EH (cell line): ENCODE results near the gene HDAC7.
"Not testable (repeated sequence)": the region's sequence is repeated elsewhere in the genome, so short reads cannot be mapped to it uniquely, and the experiment has no call there.

Experiments used
- DNase-seq: peaks from one replicate; pipeline ENCODE4 v3.0.0-alpha.2; 2015; ENCODE audit warnings: low read depth

HDAC7 gene

DNA sequence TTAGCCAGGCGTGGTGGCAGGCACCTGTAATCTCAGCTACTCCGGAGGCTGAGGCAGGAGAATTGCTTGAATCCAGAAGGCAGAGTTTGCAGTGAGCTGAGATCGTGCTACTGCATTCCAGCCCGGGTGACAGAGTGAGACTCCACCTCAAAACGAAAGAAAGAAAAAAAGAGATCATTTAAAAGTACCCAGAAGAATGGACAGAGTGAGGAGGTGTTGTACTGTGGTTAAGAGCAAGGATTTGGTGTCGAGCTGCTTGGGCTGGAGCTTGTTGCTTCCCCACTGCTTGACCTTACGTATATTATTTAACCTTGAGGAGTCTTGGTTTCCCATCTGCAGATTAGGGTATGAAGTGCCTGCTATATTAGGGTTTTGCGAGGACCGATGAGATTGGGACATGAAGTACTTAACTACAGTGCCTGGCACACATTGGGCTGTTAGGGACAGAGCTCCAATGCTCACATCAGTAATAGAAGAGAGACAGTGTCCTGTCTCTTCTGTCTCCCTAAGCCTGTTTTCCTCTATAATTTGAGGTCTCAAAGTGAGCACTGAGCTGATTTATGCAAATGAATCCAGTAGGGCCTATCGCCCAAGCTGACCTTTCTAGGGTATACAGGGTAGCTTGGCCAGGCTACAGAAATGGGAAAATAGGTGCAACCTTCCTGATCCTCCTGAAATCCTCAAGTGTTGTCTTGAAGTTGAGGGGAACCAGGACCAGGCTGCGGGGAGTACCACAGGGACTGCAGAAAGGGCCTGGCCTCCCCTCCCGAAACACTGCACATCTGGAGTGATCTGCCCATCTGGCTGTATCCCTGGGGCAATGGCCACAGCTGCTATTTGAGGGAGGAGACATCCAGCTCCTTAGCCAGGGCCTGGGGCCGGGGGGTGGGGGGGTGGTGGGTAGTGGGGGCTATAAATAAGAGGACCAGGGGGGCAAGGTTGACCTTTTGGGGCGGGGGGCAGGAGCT is 8.6 kb upstream of the HDAC7 start:
- DNase-seq: peak; percentile 47

GRCh38 chr12:47825173-47825639 is 5.5 kb upstream of the HDAC7 start:
- DNase-seq: no peak

- no peak for DNase-seq
Observed at GRCh38 chr12:47824635-47825034, 4.9 kb upstream of the HDAC7 start.

DNA sequence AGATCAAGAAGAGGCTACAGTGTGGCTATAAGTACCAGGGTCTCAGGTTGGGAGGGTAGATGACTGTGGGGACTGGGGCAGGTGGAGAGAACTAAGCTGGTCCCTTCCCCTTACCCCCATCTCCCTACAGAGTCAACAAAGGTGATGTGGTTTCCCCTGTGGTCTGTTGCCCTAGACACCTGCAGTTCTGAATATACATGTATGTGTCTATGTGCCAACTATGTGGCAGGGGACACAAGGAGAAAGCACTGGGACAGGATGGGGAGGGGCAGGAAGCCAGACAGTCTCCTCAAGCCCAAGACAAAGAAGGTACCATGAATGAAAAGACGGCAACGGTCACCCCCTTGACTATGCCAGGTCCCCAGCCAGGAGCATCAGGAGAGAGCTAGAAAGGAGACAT is 4.5 kb upstream of the HDAC7 start:
- DNase-seq: no peak

DNA sequence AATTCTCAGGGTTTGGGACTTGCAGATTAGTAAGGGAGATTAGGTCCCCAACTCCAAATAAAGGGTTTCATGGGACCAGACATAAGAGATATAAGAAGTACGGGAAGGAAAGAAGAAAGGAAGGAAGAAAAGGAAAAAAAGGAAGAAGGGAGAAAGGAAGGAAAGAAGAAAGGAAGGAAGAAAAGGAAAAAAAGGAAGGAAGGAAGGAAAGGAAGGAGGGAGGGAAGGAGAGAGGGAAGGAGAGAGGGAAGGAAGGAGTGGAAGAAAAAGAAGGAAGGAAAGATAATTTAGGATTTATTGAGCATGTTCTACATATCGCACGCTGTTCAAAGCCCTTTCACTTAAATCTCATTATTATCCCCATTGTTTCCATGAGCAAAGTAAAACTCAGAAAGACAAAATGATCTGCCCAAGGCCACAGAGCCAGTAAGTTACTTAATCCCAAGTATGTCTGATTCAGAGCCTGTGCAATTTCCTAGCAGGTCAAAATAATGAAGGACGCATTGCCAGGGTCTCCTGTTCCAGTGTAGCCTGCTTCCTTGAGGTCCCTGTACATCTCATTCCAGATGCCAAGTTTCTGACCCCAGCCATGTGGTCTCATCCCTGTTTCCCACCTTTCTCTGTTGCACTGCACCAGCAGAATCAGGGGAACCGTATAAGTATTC is 3.9 kb upstream of the HDAC7 start:
- no peak for DNase-seq

DNA sequence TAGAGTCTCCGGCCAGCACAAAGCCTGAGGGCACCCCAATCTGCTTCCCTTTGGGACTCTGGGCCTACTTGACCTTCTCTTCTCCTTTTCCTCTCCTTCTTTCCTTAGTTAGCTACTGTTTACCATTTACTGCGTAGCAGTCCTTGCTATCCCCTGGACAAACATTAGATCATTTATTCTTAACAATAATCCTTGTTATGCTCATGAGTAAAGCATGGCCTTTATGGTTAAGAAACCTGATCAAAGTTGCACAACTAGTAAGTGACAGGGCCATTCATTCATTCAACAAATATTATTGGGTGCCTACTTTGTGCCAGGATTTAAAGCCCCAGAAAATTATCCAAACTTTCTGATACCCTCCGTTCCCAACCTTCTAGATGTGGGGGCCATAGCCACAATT is 3.2 kb upstream of the HDAC7 start:
- DNase-seq: no peak

DNA sequence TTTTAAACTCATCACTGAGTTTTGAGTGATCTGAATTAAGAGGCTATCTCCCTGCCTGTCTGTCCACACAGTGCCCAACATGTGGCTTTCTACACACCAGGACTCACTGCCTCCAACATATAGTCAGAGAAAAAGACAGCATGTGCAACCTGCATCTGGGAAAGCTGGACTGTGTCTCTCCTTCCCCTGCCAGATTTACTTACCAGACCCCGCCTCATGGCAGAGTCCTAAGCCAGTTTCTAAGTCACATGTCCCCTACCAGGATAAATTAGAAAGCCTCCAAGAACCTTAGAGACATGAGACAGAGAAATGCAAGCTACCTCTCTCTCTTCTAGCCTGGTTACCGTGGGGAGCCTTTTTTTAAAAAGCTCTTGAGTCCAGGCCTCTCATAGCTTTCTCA is 2.7 kb upstream of the HDAC7 start:
- DNase-seq: no peak

DNA sequence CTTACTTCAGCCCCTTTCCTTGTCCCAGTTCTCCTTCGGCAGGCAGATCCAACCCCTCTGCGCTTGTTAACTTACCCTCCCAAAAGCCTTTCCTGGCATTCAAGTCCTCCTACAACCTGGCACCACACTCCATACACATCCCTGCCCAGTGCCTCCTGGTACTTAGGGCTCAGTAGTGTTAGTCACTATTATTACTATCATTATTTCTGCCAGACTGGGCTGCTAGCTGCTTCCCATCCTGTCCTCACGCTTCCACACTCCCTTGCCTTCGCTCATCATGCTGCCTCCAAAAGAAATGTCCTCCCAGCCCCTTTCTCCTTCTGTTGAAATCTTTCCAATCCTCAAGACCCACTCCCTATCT is 1.6 kb upstream of the HDAC7 start:
- DNase-seq: peak; percentile 57

DNA sequence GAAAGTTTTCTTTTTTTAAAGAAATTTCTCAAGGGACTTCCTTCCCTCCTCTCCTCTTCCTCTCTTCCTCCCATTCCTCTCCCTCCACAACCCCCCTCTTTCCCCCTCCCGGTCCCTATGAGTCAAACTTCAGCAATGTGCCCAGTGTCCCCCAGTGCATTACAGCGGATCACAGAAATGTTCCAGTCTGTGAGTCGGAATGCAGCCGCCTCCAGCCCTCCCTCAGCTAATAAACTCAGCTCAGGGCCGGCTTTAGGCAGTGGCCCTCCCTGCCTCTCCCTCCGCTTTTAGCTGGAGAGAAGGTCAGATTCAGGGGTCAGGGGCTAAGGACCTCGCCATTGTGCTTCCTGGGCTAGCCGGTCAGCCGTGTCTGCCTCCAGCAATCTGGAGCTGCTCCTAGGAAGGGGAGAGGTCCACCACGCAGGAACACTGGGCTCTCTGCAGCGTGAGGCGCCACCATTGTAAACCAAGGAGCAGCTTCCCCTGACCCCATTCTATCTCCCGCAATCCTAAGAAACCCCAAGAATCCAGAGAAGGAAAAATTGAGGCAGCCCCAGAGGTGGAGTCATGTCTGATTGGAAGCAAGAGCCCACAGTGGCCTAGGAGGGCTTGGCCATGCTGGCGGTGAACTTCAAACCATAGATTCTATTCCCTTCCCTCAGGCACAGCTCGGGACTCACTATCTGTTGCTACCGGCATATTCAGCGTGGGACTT is 1.1 kb upstream of the HDAC7 start:
- peak; percentile 99 for DNase-seq

DNA sequence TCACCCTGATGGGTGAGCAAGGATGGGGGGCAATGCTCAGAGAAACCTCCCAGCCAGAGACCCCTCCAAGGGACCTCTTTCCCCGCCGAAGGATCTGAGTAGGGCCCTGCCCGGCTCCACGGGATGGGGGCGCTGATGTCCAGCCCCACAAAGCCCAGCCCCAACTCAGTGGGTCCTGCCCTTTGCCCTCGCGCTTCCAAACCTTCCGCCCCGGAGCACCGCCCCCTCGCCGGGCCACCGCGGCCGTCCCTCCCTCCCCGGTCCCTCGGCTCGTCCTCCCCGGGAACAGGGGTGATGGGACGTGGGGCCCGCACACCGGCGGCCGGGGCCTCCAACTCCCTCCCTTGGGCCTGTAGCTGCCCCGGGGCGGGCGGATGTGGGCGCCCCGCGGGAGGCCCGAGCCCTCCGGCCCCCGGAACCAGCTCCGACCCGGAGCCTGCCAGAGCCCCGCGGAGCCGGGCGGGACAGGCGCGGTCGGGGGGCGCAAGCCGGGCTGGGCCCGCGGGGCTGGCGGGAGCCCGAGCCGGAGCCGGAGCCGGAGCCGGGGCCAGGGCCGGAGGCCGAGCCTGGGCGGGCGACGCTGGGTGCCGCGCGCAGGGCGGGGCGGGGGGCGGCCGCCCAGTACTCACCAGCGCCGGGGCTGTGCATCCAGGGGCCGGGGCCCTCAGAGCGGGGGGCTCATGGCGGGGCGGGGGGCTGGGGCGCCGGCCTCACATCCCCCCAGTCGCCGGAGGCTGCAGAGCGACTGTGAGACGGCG is 386 bp downstream of the HDAC7 start:
- peak; percentile 46 for DNase-seq

- DNase-seq: peak; percentile 61
Observed at GRCh38 chr12:47818467-47819137, 1.1 kb downstream of the HDAC7 start.

- DNase-seq: no peak
Observed at GRCh38 chr12:47818007-47818376, 1.7 kb downstream of the HDAC7 start.

- DNase-seq: peak; percentile 53
Observed at GRCh38 chr12:47817272-47818006, 2.3 kb downstream of the HDAC7 start.

DNA sequence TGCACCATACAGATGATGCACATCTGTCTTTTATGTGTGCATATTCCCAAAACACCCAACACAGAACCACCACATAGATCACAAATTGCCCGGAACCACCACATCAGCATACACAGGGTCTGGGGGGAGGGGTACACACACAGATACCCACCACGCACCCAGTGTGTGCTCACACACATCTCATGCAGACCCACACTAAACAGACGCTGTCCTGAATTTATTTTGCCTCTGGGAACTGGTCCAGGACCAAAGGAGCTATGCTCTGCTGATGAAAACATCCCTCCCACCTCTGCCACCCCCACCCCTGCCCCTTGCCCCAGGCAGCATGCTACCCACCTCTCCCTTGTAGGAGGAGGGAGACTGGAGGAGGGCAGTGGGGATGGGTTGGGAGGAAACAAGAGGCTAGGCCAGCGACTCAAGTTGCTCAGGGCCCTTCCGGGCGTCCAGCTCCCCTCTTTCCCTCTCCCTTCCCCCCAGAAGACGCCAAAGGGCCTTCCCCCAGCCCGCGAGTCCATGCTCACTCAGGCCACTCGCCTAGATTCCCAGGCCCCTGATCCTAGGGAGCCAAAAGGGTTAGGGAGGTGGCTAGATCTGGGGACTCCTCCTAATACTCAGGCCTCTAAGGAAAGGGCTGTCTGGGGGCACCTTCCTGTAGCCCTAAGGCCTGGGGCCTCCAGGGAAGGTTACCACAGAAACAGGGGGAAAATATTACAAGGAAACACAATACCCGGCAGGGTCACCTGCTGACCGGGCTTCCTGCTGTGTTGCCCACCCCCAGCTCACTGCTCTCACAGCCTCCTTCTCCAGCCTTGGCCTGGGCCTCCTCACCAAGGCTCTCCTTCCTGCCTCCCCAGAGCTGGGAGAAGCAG is 3.1 kb downstream of the HDAC7 start:
- DNase-seq: peak; percentile 49

DNA sequence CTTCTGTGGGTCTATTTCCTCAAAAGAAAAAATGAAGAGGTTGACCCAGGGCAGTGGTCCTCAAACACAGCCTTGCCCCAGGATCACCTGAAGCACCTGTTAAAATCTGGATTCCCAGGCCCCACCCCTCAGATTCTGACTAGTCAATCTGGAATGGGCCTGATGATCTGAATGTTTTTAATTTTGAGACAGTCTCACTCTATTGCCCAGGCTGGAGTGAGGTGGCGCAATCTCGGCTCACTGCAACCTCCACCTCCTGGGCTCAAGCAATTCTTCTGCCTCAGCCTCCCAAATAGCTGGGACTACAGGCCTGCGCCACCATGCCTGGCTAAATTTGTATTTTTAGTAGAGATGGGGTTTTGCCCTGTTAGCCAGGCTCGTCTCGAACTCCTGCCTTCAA is 4.3 kb downstream of the HDAC7 start:
- DNase-seq: not testable (repeated sequence)

DNA sequence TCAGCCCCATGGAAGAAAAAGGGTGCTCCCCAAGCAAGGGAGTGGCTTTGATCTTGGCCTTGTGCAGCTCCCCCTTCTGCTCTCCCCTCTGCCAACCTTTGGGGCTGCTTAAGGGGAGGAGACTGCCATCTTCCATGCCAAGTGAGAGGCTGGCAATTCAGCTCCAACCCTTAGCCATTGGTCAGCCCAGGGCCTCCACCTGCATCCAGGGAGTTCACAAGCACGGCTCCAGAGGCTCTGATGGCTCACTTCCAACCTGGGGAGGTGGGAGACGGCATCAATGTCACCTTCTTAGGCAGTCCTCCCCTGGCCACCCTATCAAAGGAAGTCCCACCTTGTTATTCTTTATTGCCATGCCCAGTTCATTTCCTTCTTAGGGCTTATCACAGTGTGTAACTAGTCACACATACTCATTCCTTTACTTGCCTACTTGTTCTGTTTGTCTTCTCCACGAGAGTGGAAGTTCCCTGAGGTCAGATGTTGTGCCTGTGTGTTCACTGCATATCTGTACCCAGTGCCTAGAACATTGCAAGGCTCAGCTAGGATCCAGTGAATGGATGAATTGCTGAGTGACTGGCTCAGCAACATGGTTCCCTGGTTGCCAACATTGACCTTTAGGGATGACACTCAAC is 5.0 kb downstream of the HDAC7 start:
- no peak for DNase-seq

DNA sequence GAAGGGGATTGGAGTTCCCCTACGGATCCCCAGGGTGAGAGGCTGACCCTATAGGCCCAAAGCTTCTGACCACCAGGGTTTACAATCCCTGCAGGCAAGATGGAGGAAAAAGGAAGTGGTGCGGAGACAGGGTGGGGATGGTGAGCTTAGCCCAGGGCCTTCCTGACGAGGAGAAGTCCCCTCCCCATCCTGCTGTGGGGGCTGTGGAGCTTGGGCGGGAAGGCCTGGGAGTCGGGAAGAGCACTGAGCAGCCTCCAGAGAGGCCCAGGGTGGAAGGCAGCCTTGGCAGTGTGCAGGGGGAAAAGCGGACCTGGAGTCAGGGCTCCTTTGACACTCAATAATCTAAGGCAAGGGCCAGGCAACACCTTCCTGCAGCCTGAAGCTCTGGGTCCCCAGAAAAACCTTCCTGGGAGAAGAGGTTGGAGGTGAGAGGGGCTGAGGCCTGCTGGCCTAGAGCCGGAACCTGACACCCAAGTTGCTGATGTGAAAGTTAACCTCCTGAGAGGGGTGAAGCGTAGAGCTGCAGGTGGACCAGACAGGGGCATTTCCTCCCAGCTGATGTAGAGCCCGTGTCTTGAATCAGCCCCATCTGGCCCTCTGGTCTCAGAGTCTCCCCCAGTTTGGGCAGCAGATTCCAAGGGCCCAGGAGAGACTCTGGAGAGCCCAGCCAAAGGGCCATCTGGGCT is 6.0 kb downstream of the HDAC7 start:
- DNase-seq: peak; percentile 60

GRCh38 chr12:47812797-47813510 is 6.7 kb downstream of the HDAC7 start:
- peak; percentile 95 for DNase-seq
